Activated CD8-positive, alpha-beta memory T cell treated with anti-CD3 and anti-CD28 coated beads, Interleukin-2, amount 50 U/mL, for 48 hours (primary cell): Measurements from ENCODE around the gene MAPRE2.

Source experiments
- DNase-seq: peaks from one replicate; pipeline ENCODE4 v3.0.0-alpha.2; 2020

MAPRE2 gene

GRCh38 chr18:35063875-35064690 is 22.9 kb downstream of the MAPRE2 start:
- DNase-seq: no peak

GRCh38 chr18:35067454-35067853 is 26.2 kb downstream of the MAPRE2 start:
- DNase-seq: no peak

GRCh38 chr18:35071819-35072247 is 30.6 kb downstream of the MAPRE2 start:
- DNase-seq: no peak

GRCh38 chr18:35072616-35073015 is 31.4 kb downstream of the MAPRE2 start:
- no peak for DNase-seq

- DNase-seq: no peak
Observed at GRCh38 chr18:35073186-35074105, 32.2 kb downstream of the MAPRE2 start.

GRCh38 chr18:35074581-35074980 is 33.4 kb downstream of the MAPRE2 start:
- DNase-seq: no peak

GRCh38 chr18:35075132-35075531 is 33.9 kb downstream of the MAPRE2 start:
- no peak for DNase-seq

GRCh38 chr18:35076135-35076924 is 35.1 kb downstream of the MAPRE2 start:
- no peak for DNase-seq

- DNase-seq: no peak
Observed at GRCh38 chr18:35077937-35078336, 36.7 kb downstream of the MAPRE2 start.

- no peak for DNase-seq
Observed at GRCh38 chr18:35080058-35080457, 38.8 kb downstream of the MAPRE2 start.

GRCh38 chr18:35083174-35083712 is 42.0 kb downstream of the MAPRE2 start:
- DNase-seq: no peak

GRCh38 chr18:35084494-35085449 is 43.6 kb downstream of the MAPRE2 start:
- no peak for DNase-seq

- no peak for DNase-seq
Observed at GRCh38 chr18:35085450-35086380, 44.5 kb downstream of the MAPRE2 start.

- DNase-seq: no peak
Observed at GRCh38 chr18:35086704-35087103, 45.5 kb downstream of the MAPRE2 start.

- DNase-seq: no peak
Observed at GRCh38 chr18:35087726-35088125, 46.5 kb downstream of the MAPRE2 start.

- DNase-seq: no peak
Observed at GRCh38 chr18:35088921-35089320, 47.7 kb downstream of the MAPRE2 start.

- DNase-seq: no peak
Observed at GRCh38 chr18:35089382-35089781, 48.2 kb downstream of the MAPRE2 start.

- DNase-seq: no peak
Observed at GRCh38 chr18:35089891-35090550, 48.8 kb downstream of the MAPRE2 start.

GRCh38 chr18:35091841-35092240 is 50.6 kb downstream of the MAPRE2 start:
- DNase-seq: no peak
